ENCODE measurements around the gene ATP8B4. TPM values are rescaled to one million over a fixed set of nuclear protein-coding genes. Genes with fewer than 3 reads are reported as not detected.

The ATP8B4 gene
- total RNA-seq, 1 donor from 2014 or later: 0.98 TPM

DNA sequence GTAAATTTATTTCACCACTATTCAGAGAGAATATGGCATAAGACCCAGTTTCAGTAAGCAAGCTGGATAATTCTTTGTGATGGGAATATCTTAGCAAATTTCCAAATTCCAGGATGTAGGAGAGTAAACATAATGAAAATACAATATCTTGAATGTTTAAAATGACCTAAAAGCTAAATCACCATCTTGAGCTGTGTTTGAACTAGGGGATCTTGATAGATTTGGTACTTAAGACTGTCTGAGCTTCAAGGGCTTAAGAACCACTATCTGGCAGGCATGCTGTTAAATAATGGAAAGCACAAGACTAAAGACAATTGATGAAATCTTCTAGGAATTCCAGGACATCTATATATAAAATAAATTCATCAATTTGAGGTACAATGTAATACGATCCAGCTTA, 217.7 kb downstream of the ATP8B4 start:
- TF ChIP-seq, protein P1, sequence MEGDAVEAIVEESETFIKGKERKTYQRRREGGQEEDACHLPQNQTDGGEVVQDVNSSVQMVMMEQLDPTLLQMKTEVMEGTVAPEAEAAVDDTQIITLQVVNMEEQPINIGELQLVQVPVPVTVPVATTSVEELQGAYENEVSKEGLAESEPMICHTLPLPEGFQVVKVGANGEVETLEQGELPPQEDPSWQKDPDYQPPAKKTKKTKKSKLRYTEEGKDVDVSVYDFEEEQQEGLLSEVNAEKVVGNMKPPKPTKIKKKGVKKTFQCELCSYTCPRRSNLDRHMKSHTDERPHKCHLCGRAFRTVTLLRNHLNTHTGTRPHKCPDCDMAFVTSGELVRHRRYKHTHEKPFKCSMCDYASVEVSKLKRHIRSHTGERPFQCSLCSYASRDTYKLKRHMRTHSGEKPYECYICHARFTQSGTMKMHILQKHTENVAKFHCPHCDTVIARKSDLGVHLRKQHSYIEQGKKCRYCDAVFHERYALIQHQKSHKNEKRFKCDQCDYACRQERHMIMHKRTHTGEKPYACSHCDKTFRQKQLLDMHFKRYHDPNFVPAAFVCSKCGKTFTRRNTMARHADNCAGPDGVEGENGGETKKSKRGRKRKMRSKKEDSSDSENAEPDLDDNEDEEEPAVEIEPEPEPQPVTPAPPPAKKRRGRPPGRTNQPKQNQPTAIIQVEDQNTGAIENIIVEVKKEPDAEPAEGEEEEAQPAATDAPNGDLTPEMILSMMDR (IDR thresholded peaks at IDR 0.05; ENCODE audit: unreplicated experiment): no peak
- Mint-ChIP-seq H3K4me1 (ENCODE audit: low read depth) (no peaks in the 10 kb centered on the region), H3K36me3 (ENCODE audit: insufficient read depth) (no peaks in the 10 kb centered on the region), H3K4me3 (ENCODE audit: low read depth) (no peak overlapping the region), H3K27ac (no peak overlapping the region), H3K27me3 (no peaks in the 10 kb centered on the region), H3K9me3 (ENCODE audit: low read depth) (no peaks in the 10 kb centered on the region)
- no peak for DNase-seq (ENCODE audit: low spot score, unreplicated experiment)

DNA sequence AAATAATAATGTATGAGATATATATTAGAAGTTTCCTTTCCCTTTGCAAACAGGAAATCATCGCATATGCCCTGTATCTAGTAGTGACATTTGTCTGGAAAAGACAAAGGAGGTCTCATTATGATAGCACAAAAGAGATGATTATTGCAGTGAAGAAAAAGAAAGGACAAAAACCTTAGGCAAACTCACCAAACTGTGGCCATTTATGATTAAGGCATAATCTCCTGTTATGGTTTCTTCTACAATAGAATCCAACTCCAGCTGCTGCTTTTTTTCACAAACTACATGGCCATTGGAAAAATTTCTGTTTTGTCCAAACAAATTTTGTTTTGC, 218.2 kb downstream of the ATP8B4 start:
- DNase-seq (ENCODE audit: low spot score, unreplicated experiment): no peak
- H3K4me1 Mint-ChIP-seq (ENCODE audit: low read depth): no peaks in the 10 kb centered on the region
- no peaks in the 10 kb centered on the region for H3K36me3 Mint-ChIP-seq (ENCODE audit: insufficient read depth)
- H3K4me3 Mint-ChIP-seq (ENCODE audit: low read depth): no peak overlapping the region
- H3K27ac Mint-ChIP-seq: no peak overlapping the region
- TF ChIP-seq, protein P1 (IDR thresholded peaks at IDR 0.05; ENCODE audit: unreplicated experiment): no peak
- H3K27me3 Mint-ChIP-seq: no peaks in the 10 kb centered on the region
- H3K9me3 Mint-ChIP-seq (ENCODE audit: low read depth): no peaks in the 10 kb centered on the region

DNA sequence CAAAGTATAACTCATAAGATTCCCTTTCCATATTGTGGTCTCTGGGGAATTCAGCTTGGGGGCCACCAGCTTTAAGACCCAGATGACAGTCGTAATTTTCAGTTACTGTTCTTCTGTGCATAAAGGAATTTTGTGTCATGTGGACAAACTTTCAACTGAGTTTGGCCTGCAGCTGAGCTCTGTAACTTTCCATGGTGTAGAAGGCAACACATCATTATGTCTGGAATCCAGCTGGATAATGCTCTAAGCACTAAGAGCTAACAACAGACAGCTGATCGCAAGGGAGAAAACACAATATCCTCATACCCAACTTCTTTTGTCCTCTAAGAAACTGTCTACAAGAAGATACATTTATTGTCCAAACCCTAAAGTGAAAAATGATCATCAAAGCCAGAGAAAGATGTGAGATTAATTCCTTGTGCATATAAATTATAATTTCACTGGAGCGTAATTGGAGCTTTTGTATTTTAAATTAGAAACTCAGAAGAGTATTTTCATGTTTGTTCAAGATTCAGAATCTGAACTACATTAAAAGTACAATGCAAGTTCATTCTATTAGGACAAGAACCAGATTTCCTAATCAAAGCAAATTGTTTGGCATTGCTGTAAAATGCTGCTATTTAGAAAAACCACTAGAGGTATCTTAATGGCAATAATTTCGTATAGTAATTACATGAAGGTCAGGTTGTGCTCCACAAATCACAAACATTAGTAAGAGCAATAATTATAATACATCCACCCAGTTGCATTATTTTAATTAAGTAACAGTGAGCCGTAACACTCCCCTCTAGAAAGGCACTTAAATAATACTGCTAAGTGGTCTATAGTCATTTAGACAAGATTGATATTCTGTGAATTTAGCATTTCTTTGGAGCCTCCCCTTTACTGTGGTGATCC, 218.8 kb downstream of the ATP8B4 start:
- Mint-ChIP-seq H3K27ac (no peak overlapping the region), H3K36me3 (ENCODE audit: insufficient read depth) (no peaks in the 10 kb centered on the region), H3K4me1 (ENCODE audit: low read depth) (no peaks in the 10 kb centered on the region), H3K4me3 (ENCODE audit: low read depth) (no peak overlapping the region), H3K27me3 (no peaks in the 10 kb centered on the region), H3K9me3 (ENCODE audit: low read depth) (no peaks in the 10 kb centered on the region)
- DNase-seq (ENCODE audit: low spot score, unreplicated experiment): no peak
- TF ChIP-seq, protein P1 (IDR thresholded peaks at IDR 0.05; ENCODE audit: unreplicated experiment): no peak

DNA sequence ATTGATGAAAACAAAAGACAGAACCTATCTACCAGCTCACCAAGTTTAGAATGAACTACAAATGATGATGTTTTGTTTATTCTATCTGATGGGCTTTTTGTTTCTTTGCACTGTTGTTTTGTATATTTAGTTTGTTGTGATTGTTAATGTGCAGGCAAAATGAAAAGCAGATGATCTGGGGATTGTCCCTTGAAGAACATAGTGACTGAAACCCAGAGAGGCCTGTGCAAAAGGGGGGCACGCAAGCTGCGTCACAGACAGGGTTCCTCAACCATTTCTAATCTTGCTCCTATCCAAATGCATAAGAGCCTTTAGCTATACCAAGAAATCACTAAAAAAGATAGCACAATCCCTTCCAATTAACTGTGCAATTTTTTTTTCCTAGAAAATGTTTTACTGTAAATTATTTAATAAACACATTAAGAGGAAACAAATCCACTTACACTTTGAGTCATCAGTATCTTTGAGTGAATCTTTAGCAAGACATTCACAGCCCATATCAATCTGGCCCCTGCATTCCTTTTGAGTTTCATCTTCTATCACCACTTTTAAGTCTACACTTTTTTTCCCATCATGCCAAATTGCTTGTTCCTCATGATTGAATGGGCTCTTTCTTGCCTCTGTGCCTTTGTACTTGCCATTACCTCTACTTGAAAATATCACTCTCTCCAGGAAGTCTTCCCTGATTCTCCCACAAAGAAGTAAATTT, 220.3 kb downstream of the ATP8B4 start:
- H3K4me3 Mint-ChIP-seq (ENCODE audit: low read depth): no peak overlapping the region
- no peak overlapping the region for H3K27ac Mint-ChIP-seq

DNA sequence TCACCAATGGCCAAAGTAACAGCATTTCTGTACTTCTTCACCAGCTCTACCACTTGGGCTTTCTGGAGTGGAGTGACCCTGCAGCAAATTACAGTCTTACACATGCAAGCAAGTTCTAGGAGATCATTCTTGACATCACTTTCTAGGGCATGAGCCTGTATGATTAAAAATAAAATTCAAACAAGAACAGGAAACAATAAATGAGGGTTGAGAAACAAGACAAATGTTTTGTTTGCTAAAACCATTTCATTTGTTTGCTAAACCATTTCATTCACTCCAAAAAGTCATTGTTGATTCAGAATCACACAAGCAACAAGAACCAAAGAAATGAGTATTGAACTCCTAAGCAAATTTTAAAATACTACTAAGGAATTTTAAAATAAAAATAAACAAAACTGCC, 220.9 kb downstream of the ATP8B4 start:
- H3K4me3 Mint-ChIP-seq (ENCODE audit: low read depth): no peak overlapping the region
- DNase-seq (ENCODE audit: low spot score, unreplicated experiment): no peak
- TF ChIP-seq, protein P1 (IDR thresholded peaks at IDR 0.05; ENCODE audit: unreplicated experiment): no peak
- no peaks in the 10 kb centered on the region for H3K9me3 Mint-ChIP-seq (ENCODE audit: low read depth)
- H3K27ac Mint-ChIP-seq: no peak overlapping the region
- no peaks in the 10 kb centered on the region for H3K4me1 Mint-ChIP-seq (ENCODE audit: low read depth)
- H3K36me3 Mint-ChIP-seq (ENCODE audit: insufficient read depth): no peaks in the 10 kb centered on the region
- H3K27me3 Mint-ChIP-seq: no peaks in the 10 kb centered on the region

More for the DNA sequence above, 220.3 kb downstream of the ATP8B4 start:
- no peaks in the 10 kb centered on the region for H3K9me3 Mint-ChIP-seq (ENCODE audit: low read depth)
- TF ChIP-seq, protein P1 (IDR thresholded peaks at IDR 0.05; ENCODE audit: unreplicated experiment): no peak
- no peaks in the 10 kb centered on the region for H3K36me3 Mint-ChIP-seq (ENCODE audit: insufficient read depth)
- DNase-seq (ENCODE audit: low spot score, unreplicated experiment): no peak
- no peaks in the 10 kb centered on the region for H3K4me1 Mint-ChIP-seq (ENCODE audit: low read depth)
- no peaks in the 10 kb centered on the region for H3K27me3 Mint-ChIP-seq
